ENCODE measurements around the gene OR10AD1. TPM values are rescaled to one million over a fixed set of nuclear protein-coding genes. Genes with fewer than 3 reads are reported as not detected.
A peak's percentile ranks its signal among the peaks of the same experiment; 100 is the strongest.

OR10AD1 gene
- total and polyA plus RNA-seq, 9 of the 15 experiments (the other 6 are each of a cell fraction or from before 2014, with no cell fraction given), result not detected

GRCh38 chr12:48157018-48157888 is 45.8 kb downstream of the OR10AD1 start, which contains the start of gene ASB8 (continued):
- TF ChIP-seq ZBTB5 (IDR thresholded peaks at IDR 0.05), result no peak
- no peak for TF ChIP-seq ZNF143 (CRISPR knock-in tag; IDR thresholded peaks at IDR 0.05)
- no peak for TF ChIP-seq NFE2 (IDR thresholded peaks at IDR 0.05; ENCODE audit: low read depth)
- no peak for TF ChIP-seq ETV6 (IDR thresholded peaks at IDR 0.05; ENCODE audit: borderline replicate concordance in 1 of 2, low read depth in 2 of 2, low read length in 1 of 2)
- TF ChIP-seq ETV6 (CRISPR knock-in tag; IDR thresholded peaks at IDR 0.05; ENCODE audit: borderline replicate concordance), result no peak
- TF ChIP-seq CTCFL (IDR thresholded peaks at IDR 0.05; ENCODE audit: borderline replicate concordance, insufficient read depth, low read depth, low read length, poor library complexity, severe bottlenecking), result peak; percentile 71
- TF ChIP-seq CREB3 (tag; conservative IDR thresholded peaks at IDR 0.05; ENCODE audit: low read depth), result peak; percentile 41; the same call in 1 of the 2 replicates
- peak; percentile 66 for TF ChIP-seq TAF1 (IDR thresholded peaks at IDR 0.05; ENCODE audit: control insufficient read depth, extremely low read depth, insufficient read depth, low read length, severe bottlenecking)
- no peak for TF ChIP-seq SNRNP70 (optimal IDR thresholded peaks at IDR 0.05; ENCODE audit: low read depth, low read length)
- peak; percentile 70 for TF ChIP-seq HCFC1 (IDR thresholded peaks at IDR 0.05; ENCODE audit: low read depth, low read length)
- no peak for TF ChIP-seq ZNF324 (CRISPR knock-in tag; IDR thresholded peaks at IDR 0.05)
- no peak for TF ChIP-seq COPS2 (conservative IDR thresholded peaks at IDR 0.05)
- TF ChIP-seq GATAD2A (IDR thresholded peaks at IDR 0.05), result no peak
- TF ChIP-seq, protein P1, sequence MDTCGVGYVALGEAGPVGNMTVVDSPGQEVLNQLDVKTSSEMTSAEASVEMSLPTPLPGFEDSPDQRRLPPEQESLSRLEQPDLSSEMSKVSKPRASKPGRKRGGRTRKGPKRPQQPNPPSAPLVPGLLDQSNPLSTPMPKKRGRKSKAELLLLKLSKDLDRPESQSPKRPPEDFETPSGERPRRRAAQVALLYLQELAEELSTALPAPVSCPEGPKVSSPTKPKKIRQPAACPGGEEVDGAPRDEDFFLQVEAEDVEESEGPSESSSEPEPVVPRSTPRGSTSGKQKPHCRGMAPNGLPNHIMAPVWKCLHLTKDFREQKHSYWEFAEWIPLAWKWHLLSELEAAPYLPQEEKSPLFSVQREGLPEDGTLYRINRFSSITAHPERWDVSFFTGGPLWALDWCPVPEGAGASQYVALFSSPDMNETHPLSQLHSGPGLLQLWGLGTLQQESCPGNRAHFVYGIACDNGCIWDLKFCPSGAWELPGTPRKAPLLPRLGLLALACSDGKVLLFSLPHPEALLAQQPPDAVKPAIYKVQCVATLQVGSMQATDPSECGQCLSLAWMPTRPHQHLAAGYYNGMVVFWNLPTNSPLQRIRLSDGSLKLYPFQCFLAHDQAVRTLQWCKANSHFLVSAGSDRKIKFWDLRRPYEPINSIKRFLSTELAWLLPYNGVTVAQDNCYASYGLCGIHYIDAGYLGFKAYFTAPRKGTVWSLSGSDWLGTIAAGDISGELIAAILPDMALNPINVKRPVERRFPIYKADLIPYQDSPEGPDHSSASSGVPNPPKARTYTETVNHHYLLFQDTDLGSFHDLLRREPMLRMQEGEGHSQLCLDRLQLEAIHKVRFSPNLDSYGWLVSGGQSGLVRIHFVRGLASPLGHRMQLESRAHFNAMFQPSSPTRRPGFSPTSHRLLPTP (IDR thresholded peaks at IDR 0.05; ENCODE audit: borderline replicate concordance, extremely low read depth, insufficient read length), result no peak
- no peak; a peak in 1 of 4 replicates for TF ChIP-seq FOXA3 (CRISPR knock-in tag; conservative IDR thresholded peaks at IDR 0.05 in 1 of 2, IDR thresholded peaks at IDR 0.05 in 1 of 2)
- TF ChIP-seq STAG1 (CRISPR knock-in tag; IDR thresholded peaks at IDR 0.05; ENCODE audit: borderline replicate concordance), result no peak
- no peak for TF ChIP-seq DACH1 (IDR thresholded peaks at IDR 0.05; ENCODE audit: partially characterized antibody)

All from K562 (cell line).